HG03558 (cell line): ENCODE data around the gene TMEM41A.

Experiments
- ATAC-seq: cut with Tn5 transposase; IDR thresholded peaks from one replicate; pipeline ENCODE4 v1.9.1; 2021; ENCODE audit warnings: moderate number of reproducible peaks; ENCODE audit not compliant: unreplicated experiment; ENCODE audit errors: extremely low read depth

The TMEM41A gene

GRCh38 chr3:185498503-185499396 lies at the start of gene TMEM41A:
Gene TMEM41A, minus strand, starts transcription at chr3:185499035. Its CDS starts 74 bp downstream, at chr3:185498961.
- peak; percentile 88 for ATAC-seq

- ATAC-seq, result no peak
Observed at GRCh38 chr3:185540695-185541094, 41.9 kb upstream of the TMEM41A start.

GRCh38 chr3:185539934-185540333 lies 41.1 kb upstream of the TMEM41A start:
- ATAC-seq, result no peak

- peak; percentile 97 for ATAC-seq
Observed at GRCh38 chr3:185537369-185537970, 38.6 kb upstream of the TMEM41A start.

- no peak for ATAC-seq
Observed at GRCh38 chr3:185534511-185534910, 35.7 kb upstream of the TMEM41A start.

- ATAC-seq, result no peak
Observed at GRCh38 chr3:185532901-185533300, 34.1 kb upstream of the TMEM41A start.

- ATAC-seq, result no peak
Observed at GRCh38 chr3:185530856-185531255, 32.0 kb upstream of the TMEM41A start.

- no peak for ATAC-seq
Observed at GRCh38 chr3:185528532-185528931, 29.7 kb upstream of the TMEM41A start.

- ATAC-seq, result no peak
Observed at GRCh38 chr3:185527364-185527763, 28.5 kb upstream of the TMEM41A start.

GRCh38 chr3:185526349-185526951 lies 27.6 kb upstream of the TMEM41A start:
- ATAC-seq, result no peak

- ATAC-seq, result no peak
Observed at GRCh38 chr3:185521349-185522138, 22.7 kb upstream of the TMEM41A start.

GRCh38 chr3:185519021-185519420 lies 20.2 kb upstream of the TMEM41A start:
- ATAC-seq, result no peak

GRCh38 chr3:185517387-185518130 lies 18.7 kb upstream of the TMEM41A start:
- ATAC-seq, result no peak

GRCh38 chr3:185511711-185512110 lies 12.9 kb upstream of the TMEM41A start:
- ATAC-seq, result no peak

GRCh38 chr3:185508335-185508991 lies 9.6 kb upstream of the TMEM41A start:
- no peak for ATAC-seq

- ATAC-seq, result no peak
Observed at GRCh38 chr3:185507883-185508282, 9.0 kb upstream of the TMEM41A start.

- no peak for ATAC-seq
Observed at GRCh38 chr3:185504636-185505035, 5.8 kb upstream of the TMEM41A start.

GRCh38 chr3:185503521-185503920 lies 4.7 kb upstream of the TMEM41A start:
- ATAC-seq, result no peak

GRCh38 chr3:185502987-185503386 lies 4.2 kb upstream of the TMEM41A start:
- no peak for ATAC-seq
